ENCODE results near the gene BICRA. TPM values are rescaled to one million over a fixed set of nuclear protein-coding genes. Genes with fewer than 3 reads are reported as not detected.

The BICRA gene
- polyA plus RNA-seq, 3 donors, result 0.08 to 4.6 TPM; not detected in 1

GRCh38 chr19:47730521-47730889 is 121.6 kb downstream of the BICRA start:
- 67% methylated on average over 2 of the region's 8 CpGs for WGBS (ENCODE audit: insufficient coverage)
- DNase-seq, result no peak
- H3K36me3 Mint-ChIP-seq, result no peaks in the 10 kb centered on the region
- peaks cover 28 to 44% (median 34%) of the 10 kb centered on the region in 3 donors for H3K27me3 Mint-ChIP-seq (ENCODE audit: low read depth in 3 of 3)
- TF ChIP-seq CTCF (IDR thresholded peaks at IDR 0.05), result no peak
- Histone ChIP-seq H3K4me2 (replicated peaks; ENCODE audit: extremely low read depth, low read length, poor library complexity, severe bottlenecking) (no peak overlapping the region), H2AFZ (ENCODE audit: insufficient read depth, low read depth, low read length, poor library complexity, severe bottlenecking) (no peak overlapping the region), H3K36me3 (replicated peaks in 1 of 2; ENCODE audit: control insufficient read depth in 1 of 2, insufficient read depth in 2 of 2, low read length in 2 of 2) (no peaks in the 10 kb centered on the region), H3K9me3 (replicated peaks in 1 of 2; ENCODE audit: control insufficient read depth in 1 of 2, insufficient read depth in 1 of 2, low read length in 2 of 2) (peaks cover 15 to 17% of the 10 kb centered on the region in 2 donors), H3K4me1 (ENCODE audit: control insufficient read depth in 1 of 2, insufficient read depth in 2 of 2, low read length in 2 of 2) (peaks cover 0 to 8% of the 10 kb centered on the region in 2 donors), H3K9ac (ENCODE audit: insufficient read depth, low read length, poor library complexity, severe bottlenecking) (no peak overlapping the region), H3K4me3 (replicated peaks in 1 of 3; ENCODE audit: low read depth in 2 of 3, low read length in 3 of 3) (no peak overlapping the region), H3K27ac (ENCODE audit: low read depth in 1 of 2, low read length in 2 of 2) (no peak overlapping the region), H4K20me1 (ENCODE audit: insufficient read depth, low read length) (no peaks in the 10 kb centered on the region), H3K79me2 (ENCODE audit: insufficient read depth, low read length) (no peaks in the 10 kb centered on the region), H3K27me3 (ENCODE audit: control insufficient read depth in 2 of 2, insufficient read depth in 2 of 2, low read length in 2 of 2) (peaks cover 14 to 24% of the 10 kb centered on the region in 2 donors)
- peaks cover 10 to 27% (median 12%) of the 10 kb centered on the region in 7 donors for H3K9me3 Mint-ChIP-seq
- H3K4me3 Mint-ChIP-seq, result peak overlapping the region in 1 of 2 donors; percentile 69
- H3K27ac Mint-ChIP-seq, result no peak overlapping the region
- intact Hi-C loops (cut with micrococcal nuclease), result no loop called here
- peaks cover 10% of the 10 kb centered on the region for H3K4me1 Mint-ChIP-seq

GRCh38 chr19:47730910-47731309 is 122.0 kb downstream of the BICRA start:
- Histone ChIP-seq H3K9me3 (replicated peaks in 1 of 2; ENCODE audit: control insufficient read depth in 1 of 2, insufficient read depth in 1 of 2, low read length in 2 of 2) (peaks cover 13 to 14% of the 10 kb centered on the region in 2 donors), H2AFZ (ENCODE audit: insufficient read depth, low read depth, low read length, poor library complexity, severe bottlenecking) (no peak overlapping the region), H3K27ac (ENCODE audit: low read depth in 1 of 2, low read length in 2 of 2) (no peak overlapping the region), H3K4me2 (replicated peaks; ENCODE audit: extremely low read depth, low read length, poor library complexity, severe bottlenecking) (no peak overlapping the region), H3K27me3 (ENCODE audit: control insufficient read depth in 2 of 2, insufficient read depth in 2 of 2, low read length in 2 of 2) (peaks cover 14 to 24% of the 10 kb centered on the region in 2 donors), H3K4me1 (ENCODE audit: control insufficient read depth in 1 of 2, insufficient read depth in 2 of 2, low read length in 2 of 2) (peaks cover 0 to 7% of the 10 kb centered on the region in 2 donors), H3K4me3 (replicated peaks in 1 of 3; ENCODE audit: low read depth in 2 of 3, low read length in 3 of 3) (no peak overlapping the region), H3K9ac (ENCODE audit: insufficient read depth, low read length, poor library complexity, severe bottlenecking) (no peak overlapping the region), H3K79me2 (ENCODE audit: insufficient read depth, low read length) (no peaks in the 10 kb centered on the region), H3K36me3 (replicated peaks in 1 of 2; ENCODE audit: control insufficient read depth in 1 of 2, insufficient read depth in 2 of 2, low read length in 2 of 2) (no peaks in the 10 kb centered on the region), H4K20me1 (ENCODE audit: insufficient read depth, low read length) (no peaks in the 10 kb centered on the region)
- Mint-ChIP-seq H3K27me3 (ENCODE audit: low read depth in 3 of 3) (peaks cover 28 to 44% (median 34%) of the 10 kb centered on the region in 3 donors), H3K4me1 (peaks cover 10% of the 10 kb centered on the region), H3K9me3 (peaks cover 9 to 27% (median 12%) of the 10 kb centered on the region in 7 donors), H3K27ac (no peak overlapping the region), H3K36me3 (no peaks in the 10 kb centered on the region), H3K4me3 (no peak overlapping the region)
- DNase-seq, result no peak
- TF ChIP-seq CTCF (IDR thresholded peaks at IDR 0.05), result no peak
- 84% methylated on average over 5 of the region's 8 CpGs for WGBS (ENCODE audit: insufficient coverage)
- intact Hi-C loops (cut with micrococcal nuclease), result no loop called here

Measured in CD14-positive monocyte (primary cell).